NOMO-1 treated with DMSO at 0.1 percent for 48 hours (cell line): Measurements from ENCODE around the gene G6PC3.
"Not testable (repeated sequence)": the region's sequence is repeated elsewhere in the genome, so short reads cannot be mapped to it uniquely, and the experiment has no call there.

Experiments
- DNase-seq: peaks from one replicate; lab custom pipeline; 2025; ENCODE audit not compliant: unreplicated experiment; lab: John Stamatoyannopoulos, UW

G6PC3 gene

GRCh38 chr17:44105941-44106340, 35.4 kb downstream of the G6PC3 start:
- DNase-seq = no peak

DNA sequence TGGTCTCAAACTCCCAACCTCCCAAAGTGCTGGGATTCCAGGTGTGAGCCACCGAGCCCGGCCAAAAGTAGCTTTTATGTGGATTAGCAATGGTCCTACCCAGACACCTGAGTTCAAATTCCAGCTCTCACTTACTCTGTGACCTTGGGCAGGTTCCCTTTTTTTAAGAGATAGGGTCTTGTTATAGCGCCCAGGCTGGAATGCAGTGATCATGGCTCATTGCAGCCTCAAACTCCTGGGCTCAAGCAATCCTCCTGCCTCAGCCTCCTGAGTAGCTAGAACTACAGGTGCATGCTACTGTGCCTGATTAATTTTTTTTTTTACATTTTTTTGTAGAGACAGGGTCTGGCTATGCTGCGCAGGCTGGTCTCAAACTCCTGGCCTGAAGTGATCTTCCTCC, 36.3 kb downstream of the G6PC3 start:
- DNase-seq = no peak

DNA sequence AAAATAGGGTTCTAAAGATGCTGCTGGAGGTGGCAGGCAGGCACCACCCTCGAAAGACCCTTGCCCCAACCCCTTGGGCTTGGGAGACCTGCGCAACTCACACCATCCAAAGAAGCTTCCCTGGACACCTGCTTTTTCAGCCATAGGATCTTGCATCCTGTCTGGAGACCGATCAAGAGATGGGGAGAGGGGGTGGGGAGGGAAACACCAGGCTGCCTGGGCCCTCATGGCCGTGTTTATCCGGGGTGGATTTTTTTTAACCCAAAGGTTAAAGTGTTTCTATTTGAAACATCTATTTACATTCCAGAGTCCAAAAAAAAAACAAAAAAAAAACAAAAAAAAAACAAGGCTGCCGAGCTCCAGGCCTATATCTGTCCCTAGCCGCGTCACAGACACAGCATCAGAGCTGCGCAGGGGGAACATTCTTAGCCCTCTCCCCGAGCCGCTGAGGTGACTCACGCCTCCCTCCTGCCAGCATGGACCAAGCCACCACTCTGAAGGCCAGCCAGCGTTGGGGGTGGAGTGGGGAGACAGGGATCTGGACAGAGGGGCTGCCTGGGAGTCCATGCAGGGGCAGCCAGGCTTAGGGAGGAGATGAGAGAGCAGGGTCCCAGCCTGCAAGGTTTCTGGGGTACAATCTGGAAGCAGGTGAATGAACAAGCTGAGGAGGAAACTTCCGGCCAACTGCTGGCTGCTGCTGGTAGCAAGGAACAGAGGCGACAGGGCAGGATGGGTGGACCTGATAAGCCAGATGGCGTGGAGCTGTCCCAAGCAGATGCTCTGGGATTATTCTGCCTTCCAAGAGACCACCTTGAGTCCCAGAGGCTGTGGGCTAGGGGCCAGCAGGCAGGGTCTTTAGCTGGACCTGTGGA, 38.1 kb downstream of the G6PC3 start:
- no peak for DNase-seq

GRCh38 chr17:44109312-44109630, 38.7 kb downstream of the G6PC3 start:
- no peak for DNase-seq

- peak; percentile 18 for DNase-seq
Measured at GRCh38 chr17:44110011-44110686, 39.6 kb downstream of the G6PC3 start.

- DNase-seq = peak; percentile 91
Measured at GRCh38 chr17:44110823-44111633, 40.5 kb downstream of the G6PC3 start.

- DNase-seq = no peak
Measured at GRCh38 chr17:44111777-44112176, 41.2 kb downstream of the G6PC3 start.

- DNase-seq = no peak
Measured at GRCh38 chr17:44112284-44113280, 42.0 kb downstream of the G6PC3 start.

DNA sequence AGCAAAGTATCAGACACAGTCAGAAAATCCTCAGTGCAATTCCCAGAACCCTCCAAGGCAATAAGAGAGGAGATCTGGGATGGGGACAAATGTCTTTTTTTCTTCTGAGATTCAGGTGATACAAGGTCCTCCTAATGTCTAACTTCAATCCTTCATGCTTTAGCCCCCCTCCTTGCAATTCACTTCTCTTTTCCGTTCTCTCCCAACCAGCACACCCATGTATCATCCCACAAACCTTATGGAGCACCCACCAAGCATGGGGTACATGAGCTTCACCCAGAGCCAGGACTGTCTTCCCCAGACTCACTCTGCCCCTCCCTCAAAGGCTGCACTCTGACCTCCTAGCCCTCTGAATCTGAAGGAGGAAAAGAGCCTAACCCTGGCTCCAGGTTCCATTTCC, 42.8 kb downstream of the G6PC3 start:
- no peak for DNase-seq

DNA sequence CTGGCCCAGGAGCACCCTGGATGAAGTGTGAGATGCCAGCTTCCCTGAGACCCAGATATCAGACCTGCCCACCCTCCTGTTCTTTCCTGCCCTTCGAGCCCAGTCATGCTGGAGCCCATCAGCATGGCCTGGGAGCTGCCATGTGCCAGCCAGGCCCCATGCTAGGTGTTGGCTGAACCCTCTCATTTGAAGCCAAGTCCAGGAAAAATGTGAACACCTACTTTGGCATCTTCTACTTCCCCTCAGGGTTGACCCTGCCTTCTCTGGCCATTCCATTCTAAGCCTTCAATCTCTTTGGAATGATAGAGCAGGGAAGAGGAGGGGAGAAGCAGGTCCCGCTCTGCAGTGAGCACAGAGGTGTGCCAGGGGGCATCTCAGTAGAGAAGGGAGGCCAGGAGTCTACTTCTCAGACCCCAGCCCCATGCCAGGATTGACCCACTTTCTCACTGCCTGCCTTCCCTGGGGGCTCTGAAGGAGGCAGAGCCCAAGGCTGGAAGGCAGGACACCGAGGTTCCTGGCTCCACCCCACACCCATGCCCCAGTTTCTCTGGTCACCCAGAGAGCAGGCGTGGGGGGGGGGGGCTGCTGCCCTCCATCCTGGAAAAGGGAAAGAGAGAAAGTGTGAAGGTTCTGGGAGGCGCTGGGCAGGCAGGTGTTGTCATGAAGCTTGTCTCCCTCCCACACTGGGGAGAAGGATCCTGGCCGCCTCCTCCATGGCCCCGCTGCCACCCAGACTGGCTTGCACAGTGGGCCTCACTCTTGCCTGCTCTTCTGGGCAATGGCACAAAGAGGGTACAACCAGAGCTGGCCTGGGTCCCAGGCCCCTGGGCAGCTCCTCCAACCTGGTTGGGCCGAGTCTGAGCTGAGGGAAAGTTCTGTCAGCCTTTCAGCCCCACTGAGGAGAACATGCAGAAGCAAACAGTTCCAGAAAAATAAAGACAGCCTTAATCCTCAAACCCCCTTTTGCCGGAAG, 43.6 kb downstream of the G6PC3 start:
- no peak for DNase-seq

DNA sequence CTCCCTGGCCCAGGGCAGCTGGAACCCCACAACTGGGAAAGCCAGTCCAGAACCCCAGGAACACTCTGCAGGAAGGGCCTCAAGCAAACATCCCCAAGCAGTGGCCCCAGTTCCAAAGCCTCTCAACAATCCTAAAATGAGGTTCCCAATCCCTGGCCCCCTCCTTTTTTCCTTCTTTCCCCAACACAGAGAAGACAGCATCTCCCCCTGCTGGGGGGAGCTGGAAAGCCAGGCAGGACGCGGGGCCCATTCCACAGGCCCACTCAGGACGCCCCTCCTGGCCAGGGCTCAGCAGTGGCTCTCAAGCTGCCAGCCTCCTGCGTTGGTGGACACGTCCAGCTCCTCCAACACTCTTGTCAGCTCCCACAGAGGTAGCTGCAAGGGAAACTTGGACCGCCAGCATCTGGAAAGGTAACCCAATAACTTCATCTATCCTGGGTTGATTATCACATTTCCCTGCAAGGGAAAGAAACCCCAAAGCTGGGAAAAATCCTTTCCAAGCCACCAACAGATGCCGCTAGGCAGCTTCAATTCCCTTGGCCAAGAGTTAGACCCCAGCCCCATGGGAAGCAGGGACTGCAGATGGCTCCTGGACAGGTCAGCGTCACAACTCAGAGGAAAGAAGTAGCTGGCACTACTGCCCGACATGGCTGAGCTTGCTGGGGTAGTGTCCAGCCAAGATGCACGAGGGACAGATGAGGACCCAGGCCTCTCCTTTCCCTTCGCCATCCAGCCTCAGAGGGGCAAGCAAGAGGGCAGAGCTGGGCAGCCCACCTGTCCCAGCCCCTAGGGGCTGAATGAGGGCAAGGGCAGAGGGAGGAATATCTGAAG, 45.3 kb downstream of the G6PC3 start:
- no peak for DNase-seq

DNA sequence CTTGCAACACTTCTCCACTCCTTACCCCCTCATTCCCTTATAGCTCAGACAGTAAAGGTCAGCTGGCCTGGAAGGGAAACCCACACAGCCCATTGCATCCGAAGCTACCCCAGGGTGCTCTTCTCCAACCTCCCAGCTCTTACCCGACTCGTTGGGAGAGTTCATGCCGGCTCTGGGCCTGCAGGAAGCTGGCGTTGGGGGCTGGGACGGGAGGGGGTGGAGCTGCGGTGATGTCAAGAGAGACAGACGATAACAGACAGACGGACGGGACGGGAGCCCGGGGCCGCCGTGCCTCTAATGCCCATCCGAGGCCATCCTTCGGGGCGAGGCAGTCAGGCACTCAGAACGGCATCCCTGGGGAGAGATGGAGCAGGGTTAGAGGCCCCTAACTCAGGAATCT, 46.8 kb downstream of the G6PC3 start:
- DNase-seq = no peak

DNA sequence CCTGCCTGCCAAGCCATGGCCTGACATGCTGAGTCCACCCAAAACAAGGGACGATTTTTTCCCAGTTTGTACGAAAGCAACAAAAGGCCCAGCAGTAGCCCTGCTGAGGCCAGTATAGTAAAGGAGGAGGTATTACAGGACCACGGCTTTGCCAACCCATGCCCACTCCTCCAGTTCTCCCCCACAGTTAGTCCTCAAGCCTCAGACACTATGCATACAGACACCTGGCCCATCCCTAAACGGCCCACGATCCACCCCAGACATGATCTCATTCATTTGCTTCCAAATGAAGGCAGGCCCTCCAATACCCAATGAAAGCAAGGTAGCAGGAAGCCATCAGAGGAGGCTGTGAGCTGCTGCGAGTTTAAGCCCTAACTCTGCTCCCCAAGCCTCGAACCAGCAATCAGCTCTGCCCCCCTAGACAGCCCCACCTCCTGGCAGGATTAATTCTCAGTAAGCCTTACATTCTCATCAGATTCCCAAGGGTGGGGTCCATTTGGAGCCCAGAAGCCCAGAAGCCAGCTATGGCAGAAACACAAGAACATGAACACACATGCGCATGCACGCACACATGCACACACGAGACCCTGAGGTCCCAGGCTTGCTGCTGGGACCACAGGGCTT, 48.0 kb downstream of the G6PC3 start:
- no peak for DNase-seq

DNA sequence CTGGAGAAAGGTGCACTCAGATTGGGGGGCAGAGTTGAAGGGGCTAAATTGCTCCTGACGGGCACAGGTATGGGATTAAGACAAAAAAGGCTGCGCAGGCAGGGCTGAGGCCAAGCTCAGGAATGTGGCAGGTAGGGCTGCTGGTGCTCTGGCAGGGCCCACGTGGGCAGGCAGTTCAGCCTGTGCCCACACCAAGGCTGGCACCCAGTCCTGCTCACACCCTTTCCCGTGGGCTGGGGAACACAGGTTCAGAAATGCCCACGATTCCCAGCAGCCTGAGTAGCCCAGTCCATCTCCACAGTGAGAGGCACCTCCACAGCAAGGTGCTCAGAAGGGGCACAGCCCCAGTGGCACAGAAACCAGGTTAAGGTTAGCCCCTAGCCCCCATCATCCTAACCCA, 48.5 kb downstream of the G6PC3 start:
- DNase-seq = no peak

DNA sequence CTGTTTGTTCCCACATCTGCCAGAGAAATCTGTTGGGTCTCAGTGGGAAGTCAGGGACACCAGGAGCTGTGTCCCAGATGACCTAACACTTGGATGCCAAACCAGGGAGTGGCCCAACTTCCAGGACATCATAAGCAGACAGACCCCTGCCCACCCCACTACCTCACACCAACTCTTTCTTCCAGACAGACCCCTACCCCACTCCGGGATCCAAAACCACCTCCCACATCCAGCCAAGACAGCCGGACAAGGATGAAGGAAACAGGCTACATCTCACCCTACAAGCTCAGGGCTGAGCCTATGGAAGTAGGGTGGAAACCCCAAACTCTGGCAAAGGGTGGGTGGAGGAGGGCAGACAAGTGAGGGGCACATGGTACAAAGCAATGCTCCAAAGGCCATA, 49.3 kb downstream of the G6PC3 start:
- DNase-seq = no peak

- DNase-seq = not testable (repeated sequence)
Measured at GRCh38 chr17:44120281-44120680, 49.7 kb downstream of the G6PC3 start.

- no peak for DNase-seq
Measured at GRCh38 chr17:44120851-44121605, 50.5 kb downstream of the G6PC3 start.
